Kidney epithelial cell (primary cell): ENCODE measurements around the gene NEK11. TPM values are rescaled to one million over a fixed set of nuclear protein-coding genes. Genes with fewer than 3 reads are reported as not detected.
"Not testable (repeated sequence)": the region's sequence is repeated elsewhere in the genome, so short reads cannot be mapped to it uniquely, and the experiment has no call there.

Source experiments
- DNase-seq: peaks from one replicate; pipeline ENCODE4 v3.0.0-alpha.2; 2010; ENCODE audit warnings: low read depth
- H3K27me3 ChIP-seq: 2 replicates; pipeline ENCODE4 v1.6.0; 2011; ENCODE audit warnings: low read length; ENCODE audit not compliant: control insufficient read depth, insufficient read depth
- H3K36me3 ChIP-seq: 2 replicates; pipeline ENCODE4 v1.5.1; 2011; ENCODE audit warnings: low read length; ENCODE audit not compliant: control insufficient read depth, insufficient read depth
- H3K4me3 ChIP-seq: 2 replicates; pipeline ENCODE4 v1.5.1; 2011; ENCODE audit warnings: low read depth, mild to moderate bottlenecking, control low read depth, low read length
- CTCF ChIP-seq: IDR thresholded peaks from 2 replicates; pipeline ENCODE4 v1.5.1; 2011; ENCODE audit warnings: mild to moderate bottlenecking, moderate library complexity, low read length, control low read depth, inconsistent platforms; ENCODE audit not compliant: insufficient read depth, poor library complexity, severe bottlenecking
- total RNA-seq: library from RNA; depleted of rRNA; stranded (reverse); fragments of >200 nt; gene quantifications from 2 replicates; pipeline ENCODE4 v1.2.3, GENCODE V29; 2015

NEK11 gene
- total RNA-seq, 1 donor from 2014 or later = 7.6 TPM

GRCh38 chr3:131328721-131329120 is 302.0 kb downstream of the NEK11 start:
- Histone ChIP-seq H3K27me3 (no peaks in the 10 kb centered on the region), H3K4me3 (no peak overlapping the region), H3K36me3 (no peaks in the 10 kb centered on the region)
- no peak for DNase-seq
- no peak for TF ChIP-seq CTCF

- no peaks in the 10 kb centered on the region for H3K36me3 ChIP-seq
- DNase-seq = no peak
- no peaks in the 10 kb centered on the region for H3K27me3 ChIP-seq
- no peak overlapping the region for H3K4me3 ChIP-seq
- no peak for TF ChIP-seq CTCF
Observed at GRCh38 chr3:131329774-131330173, 303.1 kb downstream of the NEK11 start.

- H3K36me3 ChIP-seq, DNase-seq, H3K4me3 ChIP-seq, H3K27me3 ChIP-seq: not testable (repeated sequence)
Observed at GRCh38 chr3:131331456-131332085, 304.9 kb downstream of the NEK11 start.

- Histone ChIP-seq H3K27me3 (no peaks in the 10 kb centered on the region), H3K4me3 (no peak overlapping the region), H3K36me3 (no peaks in the 10 kb centered on the region)
- DNase-seq = no peak
- TF ChIP-seq CTCF = no peak
Observed at GRCh38 chr3:131338948-131339640, 312.4 kb downstream of the NEK11 start.

GRCh38 chr3:131341761-131342160 is 315.1 kb downstream of the NEK11 start:
- no peak for DNase-seq
- no peaks in the 10 kb centered on the region for H3K27me3 ChIP-seq
- no peak overlapping the region for H3K4me3 ChIP-seq
- H3K36me3 ChIP-seq = no peaks in the 10 kb centered on the region
- TF ChIP-seq CTCF = no peak

- TF ChIP-seq CTCF = no peak
- no peak overlapping the region for H3K4me3 ChIP-seq
- no peak for DNase-seq
- no peaks in the 10 kb centered on the region for H3K36me3 ChIP-seq
- H3K27me3 ChIP-seq = no peaks in the 10 kb centered on the region
Observed at GRCh38 chr3:131348911-131349310, 322.2 kb downstream of the NEK11 start.
